ENCODE measurements around the gene TBL1Y.

DNA sequence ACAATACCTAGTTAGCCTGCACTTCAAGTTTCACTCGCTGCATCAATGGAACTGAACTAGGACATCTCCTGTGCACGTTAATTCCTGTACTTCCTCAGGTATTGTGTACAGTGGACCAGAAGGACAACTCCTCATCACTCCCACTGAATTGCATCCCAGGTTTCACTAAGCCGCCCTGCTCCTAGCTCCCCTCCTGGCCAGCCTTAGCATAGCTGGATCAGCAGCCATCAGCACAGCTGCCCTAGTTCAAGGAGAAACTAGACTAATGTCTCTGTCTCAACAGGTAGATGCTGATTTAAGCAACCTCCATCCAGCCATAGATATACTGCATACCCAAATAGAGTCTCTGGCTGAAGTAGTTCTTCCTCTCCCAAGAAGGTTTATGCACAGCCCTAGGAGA is 16.0 kb upstream of the TBL1Y start:
- TF ChIP-seq CTCF (IDR thresholded peaks at IDR 0.05; ENCODE audit: insufficient read depth, low read depth, low read length) (no peak), EZH2 (IDR thresholded peaks at IDR 0.05; ENCODE audit: insufficient read depth, low read length) (no peak)

Measured in astrocyte (in vitro differentiated cells and primary cell).